DND-41 (cell line): ENCODE measurements around the gene PRM3.

Experiments used
- CTCF ChIP-seq: IDR thresholded peaks from 2 replicates; pipeline ENCODE4 v1.5.1; 2012; ENCODE audit warnings: borderline replicate concordance, low read length, moderate library complexity, mild to moderate bottlenecking; ENCODE audit not compliant: poor library complexity, severe bottlenecking; ENCODE audit errors: extremely low read depth
- EZH2 ChIP-seq: IDR thresholded peaks from 3 replicates; pipeline ENCODE4 v1.6.1; 2012; ENCODE audit warnings: borderline replicate concordance, low read depth, mild to moderate bottlenecking, moderate library complexity, low read length, inconsistent platforms; ENCODE audit not compliant: severe bottlenecking

- TF ChIP-seq CTCF (peak; percentile 45), EZH2 (no peak)
Observed at GRCh38 chr16:11232852-11233726, 40.3 kb downstream of the PRM3 start.
